Right lobe of liver (tissue), 4 donors: Measurements from ENCODE around the gene GSG1L.

Experiments used
- CTCF ChIP-seq, 4 donors: fragments of 200-600 bp in 3 of 4; fragments of 450-650 bp in 1 of 4; IDR thresholded peaks; one replicate each; pipeline versions ENCODE4 v1.5.1 to v1.8.0; 2016 to 2022; ENCODE audit warnings: antibody characterized with exemption in 4 of 4, mild to moderate bottlenecking in 2 of 4
- POLR2A ChIP-seq: fragments of 450-650 bp; IDR thresholded peaks from one replicate; pipeline ENCODE4 v1.6.1; 2017; ENCODE audit warnings: antibody characterized with exemption, mild to moderate bottlenecking
- donor health status: DM: no; HTN: no; CAD: no.
- donor health status: DM: no; HTN: no; CAD: no.
- donor health status: DM: no; HTN: yes; CAD: no.

DNA sequence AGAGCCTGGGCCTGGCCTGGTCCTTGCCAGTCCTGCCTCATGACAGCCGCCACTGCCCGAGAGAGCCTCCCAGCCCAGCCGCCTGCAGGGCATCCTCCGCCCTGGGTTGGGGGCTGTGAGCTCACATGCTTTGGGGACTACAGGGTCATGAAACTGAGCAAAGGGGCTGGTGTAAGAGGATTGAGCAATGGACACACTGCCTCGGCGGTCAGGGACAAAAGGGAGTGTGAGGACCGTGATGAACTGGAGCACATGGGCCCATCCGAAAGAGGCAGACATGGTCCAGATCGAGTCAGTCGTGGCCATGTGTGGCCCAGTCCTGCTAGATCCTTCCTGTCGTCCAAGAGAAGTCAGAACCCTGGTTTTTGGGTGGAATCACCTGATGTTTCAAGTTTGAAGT lies 52.3 kb downstream of the GSG1L start:
- TF ChIP-seq POLR2A, result no peak
- TF ChIP-seq CTCF (IDR thresholded peaks at IDR 0.05), result no peak
